ENCODE results near the gene ICA1L.

- no peak for TF ChIP-seq ZNF274 (IDR thresholded peaks at IDR 0.05; ENCODE audit: low read depth, low read length)
- TF ChIP-seq SUZ12 (IDR thresholded peaks at IDR 0.05; ENCODE audit: extremely low read depth, insufficient read depth, insufficient read length), result no peak
- TF ChIP-seq YY1 (IDR thresholded peaks at IDR 0.05; ENCODE audit: insufficient read depth, insufficient read length), result no peak
Observed at GRCh38 chr2:202818321-202818720, 53.2 kb downstream of the ICA1L start.
